CD14-positive monocyte (primary cell): ENCODE results near the gene ADO. TPM values are rescaled to one million over a fixed set of nuclear protein-coding genes. Genes with fewer than 3 reads are reported as not detected.

Experiments
- DNase-seq, 3 donors: peaks; one replicate each; pipeline ENCODE4 v3.0.0-alpha.2; 2011 to 2022
- H2AFZ ChIP-seq: 2 replicates; pipeline ENCODE4 v1.6.0; 2012; ENCODE audit warnings: mild to moderate bottlenecking, low read depth, low read length, inconsistent platforms; ENCODE audit not compliant: insufficient read depth, poor library complexity, severe bottlenecking
- H3K27ac ChIP-seq, 2 donors: 1 replicate in 1 of 2; 2 replicates in 1 of 2; pipeline ENCODE4 v1.5.1; 2012 to 2013; ENCODE audit warnings: low read length in 2 of 2, control low read depth in 1 of 2, inconsistent platforms in 1 of 2, low read depth in 1 of 2, mild to moderate bottlenecking in 1 of 2
- H3K27me3 ChIP-seq, 2 donors: one replicate each; pipeline versions ENCODE4 v1.6.0 to v1.6.1; 2011 to 2013; ENCODE audit warnings: low read length in 2 of 2; ENCODE audit not compliant: control insufficient read depth in 2 of 2, insufficient read depth in 2 of 2
- H3K36me3 ChIP-seq, 2 donors: replicated peaks in 1 of 2; 1 replicate in 1 of 2; 2 replicates in 1 of 2; pipeline versions ENCODE4 v1.5.1 to v1.6.1; 2012 to 2013; ENCODE audit warnings: low read length in 2 of 2, control low read depth in 1 of 2, inconsistent platforms in 1 of 2, mild to moderate bottlenecking in 1 of 2; ENCODE audit not compliant: insufficient read depth in 2 of 2, control insufficient read depth in 1 of 2
- H3K4me1 ChIP-seq, 2 donors: 1 replicate in 1 of 2; 2 replicates in 1 of 2; pipeline versions ENCODE4 v1.5.1 to v1.6.1; 2012 to 2013; ENCODE audit warnings: low read length in 2 of 2, control low read depth in 1 of 2, inconsistent platforms in 1 of 2, mild to moderate bottlenecking in 1 of 2, moderate library complexity in 1 of 2; ENCODE audit not compliant: insufficient read depth in 2 of 2, control insufficient read depth in 1 of 2
- H3K4me2 ChIP-seq: replicated peaks from 2 replicates; pipeline ENCODE3; 2012; ENCODE audit warnings: low read length, moderate library complexity, mild to moderate bottlenecking; ENCODE audit not compliant: poor library complexity, severe bottlenecking; ENCODE audit errors: extremely low read depth
- H3K4me3 ChIP-seq, 3 experiments: fragments of 200-600 bp in 1 of 3; sonication (generic) in 1 of 3; replicated peaks in 1 of 3; 1 replicate in 2 of 3; 2 replicates in 1 of 3; pipeline ENCODE4 v1.5.1; 2011 to 2013; ENCODE audit warnings: low read length in 3 of 3, mild to moderate bottlenecking in 3 of 3, control low read depth in 2 of 3, low read depth in 2 of 3, inconsistent platforms in 1 of 3, moderate library complexity in 1 of 3
- H3K79me2 ChIP-seq: 2 replicates; pipeline ENCODE4 v1.6.0; 2012; ENCODE audit warnings: mild to moderate bottlenecking, control low read depth, inconsistent platforms, low read length, moderate library complexity; ENCODE audit not compliant: insufficient read depth
- H3K9ac ChIP-seq: 2 replicates; pipeline ENCODE4 v1.6.0; 2017; ENCODE audit warnings: low read length, mild to moderate bottlenecking; ENCODE audit not compliant: insufficient read depth, poor library complexity, severe bottlenecking
- H3K9me3 ChIP-seq, 2 donors: replicated peaks in 1 of 2; 1 replicate in 1 of 2; 2 replicates in 1 of 2; pipeline versions ENCODE4 v1.5.1 to v1.6.1; 2012 to 2013; ENCODE audit warnings: low read length in 2 of 2, control low read depth in 1 of 2; ENCODE audit not compliant: control insufficient read depth in 1 of 2, insufficient read depth in 1 of 2
- H4K20me1 ChIP-seq: 2 replicates; pipeline ENCODE4 v1.6.0; 2012; ENCODE audit warnings: mild to moderate bottlenecking, low read length, control low read depth, moderate library complexity; ENCODE audit not compliant: insufficient read depth
- H3K27ac Mint-ChIP-seq, 7 donors: one replicate each; pipeline ENCODE4 v1.8.0; 2020; ENCODE audit warnings: mild to moderate bottlenecking in 7 of 7, mixed read lengths in 7 of 7, moderate library complexity in 6 of 7, inconsistent platforms in 2 of 7
- H3K27me3 Mint-ChIP-seq, 3 donors: one replicate each; pipeline ENCODE4 v1.8.0; 2021 to 2022; ENCODE audit warnings: low read depth in 3 of 3, mild to moderate bottlenecking in 3 of 3, mixed read lengths in 3 of 3, moderate library complexity in 3 of 3, inconsistent platforms in 1 of 3
- H3K36me3 Mint-ChIP-seq, 2 donors: one replicate each; pipeline ENCODE4 v1.8.0; 2020; ENCODE audit warnings: mixed read lengths in 2 of 2, inconsistent platforms in 1 of 2, mild to moderate bottlenecking in 1 of 2
- H3K4me1 Mint-ChIP-seq: one replicate; pipeline ENCODE4 v1.8.0; 2020; ENCODE audit warnings: mild to moderate bottlenecking, mixed read lengths
- H3K4me3 Mint-ChIP-seq, 2 donors: one replicate each; pipeline ENCODE4 v1.8.0; 2020; ENCODE audit warnings: mild to moderate bottlenecking in 2 of 2, mixed read lengths in 2 of 2, moderate library complexity in 1 of 2
- H3K9me3 Mint-ChIP-seq, 7 donors: one replicate each; pipeline ENCODE4 v1.8.0; 2020 to 2022; ENCODE audit warnings: mixed read lengths in 7 of 7, mild to moderate bottlenecking in 6 of 7, moderate library complexity in 6 of 7, inconsistent platforms in 2 of 7
- CTCF ChIP-seq: fragments of 200-600 bp; IDR thresholded peaks from one replicate; pipeline ENCODE4 v1.8.0; 2022; ENCODE audit warnings: antibody characterized with exemption, mild to moderate bottlenecking
- WGBS: methylation state at CpG from one replicate; pipeline ENCODE4 v1.1.5; 2013; ENCODE audit warnings: missing lambda C conversion rate; ENCODE audit not compliant: insufficient coverage; 5-methylcytosine and 5-hydroxymethylcytosine counted together
- intact Hi-C, 2 donors: fragments of 100-400 bp; cut with micrococcal nuclease; formaldehyde crosslinking; loops; one replicate each; pipeline versions ENCODE4 v1.15.0 to v1.15.1; 2023
- polyA plus RNA-seq, 3 donors: library from polyadenylated mRNA; depleted of rRNA in 1 of 3; unstranded in 2 of 3; stranded (reverse) in 1 of 3; fragments of 300-500 nt in 2 of 3; fragments of >200 nt in 1 of 3; fragmentation: Illumina TruSeq in 2 of 3; gene quantifications; 1 replicate in 2 of 3; 2 replicates in 1 of 3; pipeline ENCODE4 v1.2.3, GENCODE V29; 2012 to 2021

The ADO gene
- polyA plus RNA-seq, 3 donors: 5.7 to 7.0 (median 6.2) TPM

DNA sequence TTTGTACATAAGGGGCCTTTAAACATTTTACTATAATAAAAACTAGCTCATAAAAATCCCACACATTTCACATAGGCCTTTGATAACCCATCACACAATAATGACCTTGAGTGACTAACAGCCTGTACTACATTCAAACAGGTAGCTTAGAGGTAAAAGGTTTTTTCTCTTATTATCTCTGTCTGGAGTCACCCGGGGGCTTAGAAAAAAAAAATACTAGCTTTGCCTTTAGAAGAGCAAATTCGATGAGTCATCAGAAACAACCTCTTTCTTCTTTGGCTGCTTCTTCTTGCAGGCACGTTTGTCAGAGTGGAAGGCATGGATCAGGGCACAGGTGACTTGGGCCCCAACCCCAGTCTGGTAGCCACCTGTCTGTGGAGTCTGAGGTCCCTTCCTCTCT is 43.4 kb upstream of the ADO start:
- peak overlapping the region in 1 of 2 donors; percentile 35 for H3K4me3 Mint-ChIP-seq
- Histone ChIP-seq H3K4me3 (no peak overlapping the region), H3K4me1 (peaks cover 24 to 26% of the 10 kb centered on the region in 2 donors), H3K9ac (no peak overlapping the region), H3K27ac (no peak overlapping the region), H3K27me3 (no peaks in the 10 kb centered on the region), H3K4me2 (no peak overlapping the region), H3K79me2 (no peaks in the 10 kb centered on the region), H2AFZ (no peak overlapping the region), H3K9me3 (no peaks in the 10 kb centered on the region), H4K20me1 (no peaks in the 10 kb centered on the region), H3K36me3 (no peaks in the 10 kb centered on the region)
- peaks cover 25% of the 10 kb centered on the region for H3K4me1 Mint-ChIP-seq
- WGBS: no CpG with 5 or more reads among the region's 3 CpGs
- H3K9me3 Mint-ChIP-seq: no peaks in the 10 kb centered on the region
- H3K36me3 Mint-ChIP-seq: peaks cover 2 to 7% of the 10 kb centered on the region in 2 donors
- no peak for TF ChIP-seq CTCF
- H3K27ac Mint-ChIP-seq: peak overlapping the region in 2 of 7 donors; percentile 6 to 55
- intact Hi-C loops: loop anchor here in 1 of 2 donors (5.0 kb wide), 2 partner anchors 41 to 129 kb away; partner anchors contain the start of gene ADO
- H3K27me3 Mint-ChIP-seq: peaks cover 2 to 4% (median 3%) of the 10 kb centered on the region in 3 donors
- peak in 2 of 3 donors; percentile 47 to 60 for DNase-seq

GRCh38 chr10:62763155-62763554 is 41.4 kb upstream of the ADO start:
- no peaks in the 10 kb centered on the region for H4K20me1 ChIP-seq
- intact Hi-C loops: loop anchor here in 1 of 2 donors (5.0 kb wide), 2 partner anchors 39 to 131 kb away; partner anchors contain the start of gene ADO
- H3K9me3 Mint-ChIP-seq: peaks cover 0 to 1% (median 0%) of the 10 kb centered on the region in 7 donors
- no peaks in the 10 kb centered on the region for H3K36me3 ChIP-seq
- peaks cover 22% of the 10 kb centered on the region for H3K4me1 Mint-ChIP-seq
- no peaks in the 10 kb centered on the region for H3K79me2 ChIP-seq
- WGBS: 96% methylated on average over 4 of the region's 4 CpGs
- no peak overlapping the region for H3K4me3 Mint-ChIP-seq
- peaks cover 2 to 7% of the 10 kb centered on the region in 2 donors for H3K36me3 Mint-ChIP-seq
- TF ChIP-seq CTCF: no peak
- no peak overlapping the region for H2AFZ ChIP-seq
- no peak overlapping the region for H3K9ac ChIP-seq
- no peaks in the 10 kb centered on the region for H3K9me3 ChIP-seq
- H3K27me3 Mint-ChIP-seq: peaks cover 3 to 10% (median 9%) of the 10 kb centered on the region in 3 donors
- no peak overlapping the region for H3K4me3 ChIP-seq
- H3K27ac Mint-ChIP-seq: peak overlapping the region in 1 of 7 donors; percentile 59
- no peak overlapping the region for H3K4me2 ChIP-seq
- H3K4me1 ChIP-seq: peaks cover 24 to 26% of the 10 kb centered on the region in 2 donors
- no peaks in the 10 kb centered on the region for H3K27me3 ChIP-seq
- no peak for DNase-seq
- no peak overlapping the region for H3K27ac ChIP-seq
